Measurements from ENCODE around the gene SFSWAP. TPM values are rescaled to one million over a fixed set of nuclear protein-coding genes. Genes with fewer than 3 reads are reported as not detected.

SFSWAP gene
- total and polyA plus RNA-seq, 2 experiments from 2014 or later: 21.4 to 25.1 TPM

- Histone ChIP-seq H4K20me1 (ENCODE audit: insufficient read depth, poor library complexity, severe bottlenecking) (no peaks in the 10 kb centered on the region), H3K79me2 (no peaks in the 10 kb centered on the region), H3K4me3 (no peak overlapping the region), H3K4me1 (ENCODE audit: insufficient read depth) (no peaks in the 10 kb centered on the region), H3K36me3 (replicated peaks; ENCODE audit: insufficient read depth, low read depth) (no peaks in the 10 kb centered on the region), H3K4me2 (no peak overlapping the region), H3K9me3 (ENCODE audit: low read depth) (no peaks in the 10 kb centered on the region), H3K9me2 (replicated peaks; ENCODE audit: insufficient read depth) (no peaks in the 10 kb centered on the region), H2AFZ (no peak overlapping the region), H3K27ac (no peak overlapping the region), H3K27me3 (no peaks in the 10 kb centered on the region)
- WGBS (ENCODE audit: low lambda C conversion rate, missing lambda C conversion rate): 91% methylated on average over 15 of the region's 15 CpGs
- TF ChIP-seq EZH2 (IDR thresholded peaks at IDR 0.05; ENCODE audit: borderline replicate concordance) (no peak), CTCF (IDR thresholded peaks at IDR 0.05; ENCODE audit: poor library complexity) (no peak), EZH2phosphoT487 (IDR thresholded peaks at IDR 0.05; ENCODE audit: low read depth, severe bottlenecking, unreplicated experiment) (no peak)
- no peak for DNase-seq (ENCODE audit: low spot score)
Observed at GRCh38 chr12:131773582-131774221, 62.8 kb downstream of the SFSWAP start.

GRCh38 chr12:131774576-131775391 is 63.9 kb downstream of the SFSWAP start:
- Histone ChIP-seq H3K9me2 (replicated peaks; ENCODE audit: insufficient read depth) (no peaks in the 10 kb centered on the region), H3K4me1 (ENCODE audit: insufficient read depth) (no peaks in the 10 kb centered on the region), H3K27me3 (no peaks in the 10 kb centered on the region), H2AFZ (no peak overlapping the region), H3K36me3 (replicated peaks; ENCODE audit: insufficient read depth, low read depth) (no peaks in the 10 kb centered on the region), H3K4me2 (no peak overlapping the region), H3K4me3 (no peak overlapping the region), H3K9me3 (ENCODE audit: low read depth) (no peaks in the 10 kb centered on the region), H3K79me2 (no peaks in the 10 kb centered on the region), H4K20me1 (ENCODE audit: insufficient read depth, poor library complexity, severe bottlenecking) (no peaks in the 10 kb centered on the region), H3K27ac (no peak overlapping the region)
- 91% methylated on average over 17 of the region's 17 CpGs for WGBS (ENCODE audit: low lambda C conversion rate, missing lambda C conversion rate)
- no peak for TF ChIP-seq EZH2 (IDR thresholded peaks at IDR 0.05; ENCODE audit: borderline replicate concordance)
- TF ChIP-seq EZH2phosphoT487 (IDR thresholded peaks at IDR 0.05; ENCODE audit: low read depth, severe bottlenecking, unreplicated experiment): no peak
- no peak for TF ChIP-seq CTCF (IDR thresholded peaks at IDR 0.05; ENCODE audit: poor library complexity)
- no peak for DNase-seq (ENCODE audit: low spot score)

GRCh38 chr12:131775392-131776236 is 64.7 kb downstream of the SFSWAP start:
- Histone ChIP-seq H4K20me1 (ENCODE audit: insufficient read depth, poor library complexity, severe bottlenecking) (no peaks in the 10 kb centered on the region), H3K27me3 (no peaks in the 10 kb centered on the region), H3K4me1 (ENCODE audit: insufficient read depth) (no peaks in the 10 kb centered on the region), H3K27ac (no peak overlapping the region), H3K79me2 (no peaks in the 10 kb centered on the region), H2AFZ (no peak overlapping the region), H3K9me2 (replicated peaks; ENCODE audit: insufficient read depth) (no peaks in the 10 kb centered on the region), H3K9me3 (ENCODE audit: low read depth) (no peaks in the 10 kb centered on the region), H3K36me3 (replicated peaks; ENCODE audit: insufficient read depth, low read depth) (no peaks in the 10 kb centered on the region), H3K4me2 (no peak overlapping the region), H3K4me3 (no peak overlapping the region)
- WGBS (ENCODE audit: low lambda C conversion rate, missing lambda C conversion rate): 94% methylated on average over 17 of the region's 17 CpGs
- no peak for DNase-seq (ENCODE audit: low spot score)
- TF ChIP-seq EZH2phosphoT487 (IDR thresholded peaks at IDR 0.05; ENCODE audit: low read depth, severe bottlenecking, unreplicated experiment): no peak
- TF ChIP-seq CTCF (IDR thresholded peaks at IDR 0.05; ENCODE audit: poor library complexity): no peak
- TF ChIP-seq EZH2 (IDR thresholded peaks at IDR 0.05; ENCODE audit: borderline replicate concordance): no peak

Data from hepatocyte (in vitro differentiated cells).